GM23338 (cell line): ENCODE measurements around the gene KLC3. TPM values are rescaled to one million over a fixed set of nuclear protein-coding genes. Genes with fewer than 3 reads are reported as not detected.

Experiments used
- ATAC-seq: fragments of 200-7000 bp; cut with Tn5 transposase; 3 replicates; pipeline ENCODE4 v1.9.1; 2020
- DNase-seq: peaks from one replicate; pipeline ENCODE4 v3.0.0-alpha.2; 2015; ENCODE audit warnings: low spot score
- H2AFZ ChIP-seq: fragments of 200-600 bp; sonication (generic); 2 replicates; pipeline ENCODE4 v1.8.0; 2016; ENCODE audit warnings: antibody characterized with exemption, mild to moderate bottlenecking, moderate library complexity
- H3F3A ChIP-seq: fragments of 200-600 bp; sonication (generic); replicated peaks from 2 replicates; pipeline ENCODE4 v1.8.0; 2017; ENCODE audit warnings: antibody characterized with exemption, mixed run types, low read depth
- H3K27ac ChIP-seq: fragments of 200-600 bp; sonication (generic); 2 replicates; pipeline ENCODE4 v1.6.1; 2016; ENCODE audit warnings: low read depth
- H3K27me3 ChIP-seq: fragments of 200-600 bp; sonication (generic); 2 replicates; pipeline ENCODE4 v1.8.0; 2016; ENCODE audit warnings: mild to moderate bottlenecking, mixed run types, moderate library complexity; ENCODE audit not compliant: insufficient read depth
- H3K36me3 ChIP-seq: fragments of 200-600 bp; sonication (generic); 2 replicates; pipeline ENCODE4 v1.8.0; 2016; ENCODE audit warnings: mild to moderate bottlenecking; ENCODE audit not compliant: insufficient read depth
- H3K4me1 ChIP-seq: fragments of 200-600 bp; sonication (generic); 2 replicates; pipeline ENCODE4 v1.8.0; 2016; ENCODE audit warnings: mild to moderate bottlenecking, moderate library complexity; ENCODE audit not compliant: insufficient read depth
- H3K4me2 ChIP-seq: fragments of 200-600 bp; sonication (generic); 2 replicates; pipeline ENCODE4 v1.7.1; 2017; ENCODE audit warnings: mixed run types
- H3K4me3 ChIP-seq: fragments of 200-600 bp; sonication (generic); 2 replicates; pipeline ENCODE4 v1.6.1; 2016; ENCODE audit warnings: mixed run types
- H3K79me2 ChIP-seq: fragments of 200-600 bp; sonication (generic); replicated peaks from 2 replicates; pipeline ENCODE4 v1.8.0; 2017; ENCODE audit warnings: mild to moderate bottlenecking; ENCODE audit not compliant: insufficient read depth
- H3K9me2 ChIP-seq: fragments of 200-600 bp; sonication (generic); 2 replicates; pipeline ENCODE4 v1.8.0; 2017; ENCODE audit not compliant: insufficient read depth
- H4K20me1 ChIP-seq: fragments of 200-600 bp; sonication (generic); replicated peaks from 2 replicates; pipeline ENCODE4 v1.8.0; 2017; ENCODE audit warnings: mild to moderate bottlenecking; ENCODE audit not compliant: insufficient read depth
- H3K27ac Mint-ChIP-seq: 2 replicates; pipeline ENCODE4 v1.8.0; 2020; ENCODE audit warnings: inconsistent platforms, mild to moderate bottlenecking, moderate library complexity, mixed read lengths
- H3K27me3 Mint-ChIP-seq: 3 replicates; pipeline ENCODE4 v1.8.0; 2022; ENCODE audit warnings: low read depth, mild to moderate bottlenecking, moderate library complexity, mixed read lengths, inconsistent platforms; ENCODE audit not compliant: insufficient read depth, poor library complexity
- H3K36me3 Mint-ChIP-seq: 3 replicates; pipeline ENCODE4 v1.8.0; 2021; ENCODE audit warnings: low read depth, mild to moderate bottlenecking, inconsistent platforms, moderate library complexity, mixed read lengths
- H3K4me1 Mint-ChIP-seq: 3 replicates; pipeline ENCODE4 v1.8.0; 2020; ENCODE audit warnings: mild to moderate bottlenecking, inconsistent platforms, mixed read lengths
- H3K4me3 Mint-ChIP-seq: 3 replicates; pipeline ENCODE4 v1.8.0; 2021; ENCODE audit warnings: moderate library complexity, mild to moderate bottlenecking, inconsistent platforms, mixed read lengths
- H3K9me3 Mint-ChIP-seq: 3 replicates; pipeline ENCODE4 v1.8.0; 2020; ENCODE audit warnings: moderate library complexity, mild to moderate bottlenecking, inconsistent platforms, mixed read lengths
- ETS1 ChIP-seq: IDR thresholded peaks from 2 replicates; pipeline ENCODE4 v1.6.1; 2016; ENCODE audit warnings: antibody characterized with exemption
- EZH2 ChIP-seq: fragments of 200-600 bp; sonication (generic); IDR thresholded peaks from one replicate; pipeline ENCODE4 v1.8.0; 2017; ENCODE audit warnings: antibody characterized with exemption, mild to moderate bottlenecking, low read depth; ENCODE audit not compliant: unreplicated experiment
- JUNB ChIP-seq: IDR thresholded peaks from one replicate; pipeline ENCODE4 v1.6.1; 2016; ENCODE audit warnings: antibody characterized with exemption; ENCODE audit not compliant: unreplicated experiment
- STAT1 ChIP-seq: IDR thresholded peaks from one replicate; pipeline ENCODE4 v1.6.1; 2016; ENCODE audit warnings: antibody characterized with exemption; ENCODE audit not compliant: unreplicated experiment
- ZNF462 ChIP-seq: fragments of 250-450 bp; sonication (Bioruptor Pico); IDR thresholded peaks from 2 replicates; pipeline ENCODE4 v1.5.0; 2020; ENCODE audit warnings: mild to moderate bottlenecking, moderate library complexity
- polyA plus RNA-seq: library from polyadenylated mRNA; unstranded; fragments of >200 nt; fragmentation: Nextera tagmentation; extraction: Ambion mirVana; gene quantifications from 2 replicates; pipeline ENCODE4 v1.2.1, GENCODE V29; 2016
- total RNA-seq: library from RNA; depleted of rRNA; stranded (reverse); fragments of >200 nt; shearing (Covaris generic); gene quantifications from 2 replicates; pipeline ENCODE4 v1.2.3, GENCODE V29; 2014

Gene KLC3
- total and polyA plus RNA-seq, 2 experiments from 2014 or later: 3.1 to 6.4 TPM

- peaks cover 23% of the 10 kb centered on the region for H3K27me3 ChIP-seq
- H3K4me1 Mint-ChIP-seq: peaks cover 2% of the 10 kb centered on the region; the same call in 2 of the 3 replicates
These were observed 4.3 kb downstream of the KLC3 start for GRCh38 chr19:45344621-45345505.

More at GRCh38 chr19:45344621-45345505, 4.3 kb downstream of the KLC3 start:
- no peak for ATAC-seq
- Histone ChIP-seq H3K4me3 (no peak overlapping the region), H3K4me1 (no peaks in the 10 kb centered on the region), H3K4me2 (no peak overlapping the region), H3K9me2 (no peaks in the 10 kb centered on the region), H3K27ac (no peak overlapping the region), H2AFZ (no peak overlapping the region), H3F3A (peaks cover 6% of the 10 kb centered on the region; the same call in 1 of the 2 replicates), H3K79me2 (no peaks in the 10 kb centered on the region), H4K20me1 (no peaks in the 10 kb centered on the region), H3K36me3 (no peaks in the 10 kb centered on the region)
- no peak for TF ChIP-seq JUNB
- no peak for TF ChIP-seq EZH2
- TF ChIP-seq ZNF462 (CRISPR knock-in tag): no peak
- TF ChIP-seq ETS1: no peak
- TF ChIP-seq STAT1: no peak
- H3K27me3 Mint-ChIP-seq: peaks cover 12% of the 10 kb centered on the region
- DNase-seq: no peak
- H3K36me3 Mint-ChIP-seq: peaks cover 8% of the 10 kb centered on the region
- H3K27ac Mint-ChIP-seq: no peak overlapping the region
- H3K4me3 Mint-ChIP-seq: no peak overlapping the region
- H3K9me3 Mint-ChIP-seq: no peaks in the 10 kb centered on the region
